IMR-90 (cell line): ENCODE data around the gene MT3. TPM values are rescaled to one million over a fixed set of nuclear protein-coding genes. Genes with fewer than 3 reads are reported as not detected.

Source experiments
- ATAC-seq: fragments of 200-7000 bp; cut with Tn5 transposase; 2 replicates; pipeline ENCODE4 v1.9.1; 2020; ENCODE audit warnings: low read depth, mild to moderate bottlenecking, moderate library complexity
- BruUV-seq: library from RNA; stranded (reverse); fragments of 400-500 nt; replicated peaks from 2 replicates; lab custom pipeline; 2021; lab: Mats Ljungman, UMichigan
- CTCF ChIA-PET: fragments of 300-600 bp; formaldehyde crosslinking; extraction: SDS; loops from one replicate; lab custom pipeline; 2021; ENCODE audit warnings: antibody characterized with exemption; lab: Yijun Ruan, JAX
- POLR2A ChIA-PET: fragments of 300-600 bp; sonication (Branson Sonifier 250); formaldehyde crosslinking; loops from one replicate; lab custom pipeline; 2022; ENCODE audit warnings: antibody characterized with exemption; ENCODE audit not compliant: unreplicated experiment; lab: Charles Lee
- DNase-seq: peaks from one replicate; pipeline ENCODE4 v3.0.0; 2013
- H2AFZ ChIP-seq: replicated peaks from 2 replicates; pipeline ENCODE3; 2013; ENCODE audit warnings: low read length, mild to moderate bottlenecking; ENCODE audit not compliant: poor library complexity
- H2AK5ac ChIP-seq: 2 replicates; pipeline ENCODE4 v1.6.1; 2013; ENCODE audit warnings: low read depth, low read length, inconsistent platforms
- H2AK9ac ChIP-seq: replicated peaks from 2 replicates; pipeline ENCODE3; 2013; ENCODE audit warnings: mild to moderate bottlenecking, low read depth, low read length, moderate library complexity; ENCODE audit not compliant: poor library complexity
- H2BK120ac ChIP-seq: 2 replicates; pipeline ENCODE4 v1.6.1; 2013; ENCODE audit warnings: low read depth, low read length, inconsistent platforms
- H2BK15ac ChIP-seq: 3 replicates; pipeline ENCODE4 v1.6.1; 2013; ENCODE audit warnings: low read depth, low read length, inconsistent platforms
- H2BK20ac ChIP-seq: 2 replicates; pipeline ENCODE4 v1.6.1; 2013; ENCODE audit warnings: low read depth, mild to moderate bottlenecking, inconsistent platforms, low read length, moderate library complexity
- H2BK5ac ChIP-seq: 2 replicates; pipeline ENCODE4 v1.6.1; 2013; ENCODE audit warnings: mild to moderate bottlenecking, low read depth, low read length, inconsistent platforms; ENCODE audit not compliant: poor library complexity, severe bottlenecking
- H3K14ac ChIP-seq: replicated peaks from 2 replicates; pipeline ENCODE4 v1.6.1; 2013; ENCODE audit warnings: low read depth, low read length, inconsistent platforms
- H3K18ac ChIP-seq: 2 replicates; pipeline ENCODE4 v1.6.1; 2013; ENCODE audit warnings: low read depth, low read length, control low read depth
- H3K23ac ChIP-seq: 2 replicates; pipeline ENCODE4 v1.6.1; 2013; ENCODE audit warnings: low read depth, low read length, inconsistent platforms
- H3K27ac ChIP-seq: 2 replicates; pipeline ENCODE4 v1.5.1; 2013; ENCODE audit warnings: mild to moderate bottlenecking, control low read depth, low read length; ENCODE audit not compliant: insufficient read depth
- H3K27me3 ChIP-seq: 2 replicates; pipeline ENCODE4 v1.6.1; 2013; ENCODE audit warnings: low read length; ENCODE audit not compliant: control insufficient read depth, insufficient read depth
- H3K36me3 ChIP-seq: 2 replicates; pipeline ENCODE4 v1.6.1; 2013; ENCODE audit warnings: low read length, mixed read lengths; ENCODE audit not compliant: control insufficient read depth, insufficient read depth
- H3K4ac ChIP-seq: 2 replicates; pipeline ENCODE4 v1.6.1; 2013; ENCODE audit warnings: low read depth, low read length, inconsistent platforms
- H3K4me1 ChIP-seq: 2 replicates; pipeline ENCODE4 v1.6.1; 2013; ENCODE audit warnings: low read length, mixed read lengths; ENCODE audit not compliant: control insufficient read depth, insufficient read depth
- H3K4me2 ChIP-seq: 2 replicates; pipeline ENCODE4 v1.6.1; 2013; ENCODE audit warnings: low read depth, mild to moderate bottlenecking, control low read depth, low read length, moderate library complexity
- H3K4me3 ChIP-seq: 2 replicates; pipeline ENCODE4 v1.5.1; 2013; ENCODE audit warnings: low read depth, mild to moderate bottlenecking, control low read depth, low read length, moderate library complexity; ENCODE audit not compliant: insufficient read depth
- H3K56ac ChIP-seq: 2 replicates; pipeline ENCODE4 v1.6.1; 2013; ENCODE audit warnings: low read length, inconsistent platforms; ENCODE audit not compliant: insufficient read depth; ENCODE audit errors: extremely low read depth
- H3K79me1 ChIP-seq, 2 experiments: 2 replicates each; pipeline ENCODE4 v1.6.1; 2013; ENCODE audit warnings: low read length in 2 of 2, inconsistent platforms in 1 of 2, low read depth in 1 of 2
- H3K9ac ChIP-seq: 2 replicates; pipeline ENCODE4 v1.6.1; 2013; ENCODE audit warnings: low read depth, low read length, control low read depth
- H3K9me1 ChIP-seq: 2 replicates; pipeline ENCODE4 v1.6.1; 2013; ENCODE audit warnings: low read length, inconsistent platforms; ENCODE audit not compliant: insufficient read depth
- H3K9me3 ChIP-seq: 2 replicates; pipeline ENCODE4 v1.6.1; 2013; ENCODE audit warnings: low read length; ENCODE audit not compliant: control insufficient read depth, insufficient read depth
- H4K20me1 ChIP-seq: 2 replicates; pipeline ENCODE4 v1.6.1; 2013; ENCODE audit warnings: low read length, inconsistent platforms; ENCODE audit not compliant: insufficient read depth
- H4K5ac ChIP-seq: 2 replicates; pipeline ENCODE4 v1.6.1; 2013; ENCODE audit warnings: mild to moderate bottlenecking, low read depth, low read length, control low read depth
- H4K8ac ChIP-seq, 2 experiments: 2 replicates each; pipeline ENCODE4 v1.6.1; 2013; ENCODE audit warnings: low read depth in 2 of 2, low read length in 2 of 2, control low read depth in 1 of 2, inconsistent platforms in 1 of 2
- H4K91ac ChIP-seq: 2 replicates; pipeline ENCODE4 v1.6.1; 2013; ENCODE audit warnings: low read depth, low read length, inconsistent platforms; ENCODE audit not compliant: insufficient read depth
- BHLHE40 ChIP-seq: fragments of 150-350 bp; IDR thresholded peaks from 2 replicates; pipeline ENCODE4 v1.6.1; 2016; ENCODE audit warnings: mild to moderate bottlenecking, low read depth, low read length
- CEBPB ChIP-seq: IDR thresholded peaks from 2 replicates; pipeline ENCODE4 v1.6.1; 2012; ENCODE audit warnings: low read depth, low read length, improper control_type of control experiment
- CHD1 ChIP-seq: IDR thresholded peaks from 2 replicates; pipeline ENCODE4 v1.6.1; 2012; ENCODE audit warnings: low read depth, low read length, improper control_type of control experiment
- CTCF ChIP-seq: conservative IDR thresholded peaks from 2 replicates; pipeline ENCODE4 v1.5.1; 2012; ENCODE audit warnings: mild to moderate bottlenecking, low read depth, low read length, improper control_type of control experiment
- ELK1 ChIP-seq: fragments of 150-350 bp; IDR thresholded peaks from 2 replicates; pipeline ENCODE4 v1.6.1; 2016; ENCODE audit warnings: low read depth, mild to moderate bottlenecking, low read length, moderate library complexity, borderline replicate concordance
- FOS ChIP-seq: fragments of 150-350 bp; IDR thresholded peaks from 2 replicates; pipeline ENCODE4 v1.6.1; 2016; ENCODE audit warnings: low read depth, low read length
- MAFK ChIP-seq: IDR thresholded peaks from 2 replicates; pipeline ENCODE4 v1.6.1; 2012; ENCODE audit warnings: low read depth, low read length, improper control_type of control experiment
- MAZ ChIP-seq: IDR thresholded peaks from 2 replicates; pipeline ENCODE4 v1.6.1; 2012; ENCODE audit warnings: low read depth, mild to moderate bottlenecking, low read length, improper control_type of control experiment, moderate library complexity, borderline replicate concordance
- MXI1 ChIP-seq: IDR thresholded peaks from 2 replicates; pipeline ENCODE4 v1.6.1; 2012; ENCODE audit warnings: low read depth, mild to moderate bottlenecking, low read length, moderate library complexity, borderline replicate concordance
- NFE2L2 ChIP-seq: fragments of 150-350 bp; IDR thresholded peaks from 2 replicates; pipeline ENCODE4 v1.6.1; 2016; ENCODE audit warnings: low read depth, mild to moderate bottlenecking, low read length
- POLR2A ChIP-seq: IDR thresholded peaks from 2 replicates; pipeline ENCODE4 v1.6.1; 2012; ENCODE audit warnings: mild to moderate bottlenecking, low read depth, low read length
- RAD21 ChIP-seq: IDR thresholded peaks from 2 replicates; pipeline ENCODE4 v1.6.1; 2012; ENCODE audit warnings: low read length, improper control_type of control experiment
- RCOR1 ChIP-seq: IDR thresholded peaks from 2 replicates; pipeline ENCODE4 v1.6.1; 2012; ENCODE audit warnings: mild to moderate bottlenecking, low read length, improper control_type of control experiment; ENCODE audit not compliant: insufficient replicate concordance
- RFX5 ChIP-seq: IDR thresholded peaks from 2 replicates; pipeline ENCODE4 v1.8.0; 2012; ENCODE audit warnings: low read depth, mild to moderate bottlenecking, low read length, moderate library complexity
- SMC3 ChIP-seq: fragments of 150-350 bp; IDR thresholded peaks from 2 replicates; pipeline ENCODE4 v1.6.1; 2016; ENCODE audit warnings: low read depth, mild to moderate bottlenecking, antibody characterized with exemption, low read length, moderate library complexity
- USF2 ChIP-seq: fragments of 150-350 bp; IDR thresholded peaks from 2 replicates; pipeline ENCODE4 v1.6.1; 2017; ENCODE audit warnings: mild to moderate bottlenecking, antibody characterized with exemption, low read length, low read depth
- WGBS, 2 experiments: methylation state at CpG; one replicate each; pipeline versions ENCODE4 v1.1.5 to v1.1.7; 2013; ENCODE audit warnings: missing lambda C conversion rate in 2 of 2; ENCODE audit not compliant: insufficient read length in 1 of 2; ENCODE audit errors: extremely low coverage in 2 of 2; 5-methylcytosine and 5-hydroxymethylcytosine counted together
- dilution Hi-C: fragments of 300-500 bp; cut with HindIII; formaldehyde crosslinking; loops from one replicate; pipeline ENCODE4 v1.14.3; 2018; ENCODE audit warnings: low sequenced_read_pairs; ENCODE audit not compliant: unreplicated experiment
- in situ Hi-C: fragments of 300-500 bp; cut with MboI; formaldehyde crosslinking; loops from 3 replicates; pipeline ENCODE4 v1.14.3; 2019; ENCODE audit warnings: low sequenced_read_pairs, inconsistent platforms, mixed read lengths
- intact Hi-C: fragments of 100-400 bp; cut with micrococcal nuclease; formaldehyde crosslinking; loops from 2 replicates; pipeline ENCODE4 v1.10.0; 2022
- polyA plus RNA-seq, 3 experiments: library from polyadenylated mRNA; depleted of rRNA; stranded (reverse); fragments of >200 nt; gene quantifications; 2 replicates each; pipeline ENCODE4 v1.2.3, GENCODE V29; 2012; ENCODE audit warnings: low replicate concordance in 1 of 3
- total RNA-seq: library from RNA; depleted of rRNA; stranded (reverse); fragments of >200 nt; gene quantifications from 2 replicates; pipeline ENCODE4 v1.2.3, GENCODE V29; 2012

Gene MT3
- total and polyA plus RNA-seq, 2 of the 4 experiments (the other 2 are of a cell fraction): 0.62 TPM; not detected in 1

GRCh38 chr16:56561126-56561525 lies 28.2 kb upstream of the MT3 start:
- Histone ChIP-seq H3K4me1 (no peaks in the 10 kb centered on the region), H2BK15ac (no peak overlapping the region), H3K27ac (no peak overlapping the region), H3K36me3 (no peaks in the 10 kb centered on the region), H2AFZ (no peak overlapping the region), H2AK9ac (no peak overlapping the region), H3K9ac (no peak overlapping the region), H4K20me1 (no peaks in the 10 kb centered on the region), H2BK120ac (no peak overlapping the region), H2AK5ac (no peak overlapping the region), H3K18ac (no peak overlapping the region), H3K4ac (no peak overlapping the region), H3K9me3 (no peaks in the 10 kb centered on the region), H3K56ac (no peak overlapping the region), H3K23ac (no peak overlapping the region), H4K5ac (no peak overlapping the region), H3K79me1 (no peaks in the 10 kb centered on the region), H3K4me2 (no peak overlapping the region), H3K9me1 (0 out of 2 replicates have a peak, but pooled peaks cover 4% of the 10 kb centered on the region), H3K4me3 (no peak overlapping the region), H3K14ac (no peak overlapping the region), H4K8ac (no peak overlapping the region), H2BK20ac (no peak overlapping the region), H2BK5ac (no peak overlapping the region), H3K27me3 (peaks cover 31% of the 10 kb centered on the region), H4K91ac (no peak overlapping the region)
- ChIA-PET POLR2A (interaction anchor here (0.7 kb wide), 1 partner anchor 232 kb away, joined by 4 read pairs; no protein-coding TSS in a partner anchor), CTCF (interaction anchor here (1.2 to 1.6 kb wide), 2 partner anchors 14 to 16 kb away, joined by 3 read pairs; no protein-coding TSS in a partner anchor)
- WGBS, 2 experiments: 80% methylated on average over 1 of the region's 1 CpG; no CpG with 5 or more reads in 1 of the 2 experiments
- in situ Hi-C loops: no loop called here
- TF ChIP-seq SMC3: no peak
- TF ChIP-seq FOS: no peak
- TF ChIP-seq RAD21: no peak
- TF ChIP-seq MAZ: no peak
- no peak for TF ChIP-seq CHD1
- TF ChIP-seq RFX5: no peak
- no peak for TF ChIP-seq RCOR1
- TF ChIP-seq ELK1: no peak
- TF ChIP-seq BHLHE40: no peak
- no peak for TF ChIP-seq MXI1
- no peak for TF ChIP-seq MAFK
- no peak for TF ChIP-seq USF2
- no peak for TF ChIP-seq CTCF
- TF ChIP-seq CEBPB: no peak
- no peak for TF ChIP-seq NFE2L2
- no peak for TF ChIP-seq POLR2A
- intact Hi-C loops: no loop called here
- dilution Hi-C loops: no loop called here
- no TSS peak for BruUV-seq
- ATAC-seq: no peak
- no peak for DNase-seq
